ENCODE results near the gene CEP162.
"Not testable (repeated sequence)": the region's sequence is repeated elsewhere in the genome, so short reads cannot be mapped to it uniquely, and the experiment has no call there.

Gene CEP162

GRCh38 chr6:84227434-84228197 lies at the start of gene CEP162:
TSS of gene CEP162 (minus strand) at chr6:84227643. CDS start at chr6:84226393, 1,250 bp downstream.
- DNase-seq (ENCODE audit: low read depth) = peak; percentile 29

- no peak for DNase-seq (ENCODE audit: low read depth)
Observed at GRCh38 chr6:84274856-84275255, 47.4 kb upstream of the CEP162 start.

GRCh38 chr6:84273048-84273809 lies 45.8 kb upstream of the CEP162 start:
- DNase-seq (ENCODE audit: low read depth) = no peak

GRCh38 chr6:84272298-84272697 lies 44.9 kb upstream of the CEP162 start:
- DNase-seq (ENCODE audit: low read depth) = no peak

GRCh38 chr6:84271061-84271716 lies 43.7 kb upstream of the CEP162 start:
- DNase-seq (ENCODE audit: low read depth) = no peak

- DNase-seq (ENCODE audit: low read depth) = peak; percentile 20
Observed at GRCh38 chr6:84269947-84270733, 42.7 kb upstream of the CEP162 start.

GRCh38 chr6:84268781-84269180 lies 41.3 kb upstream of the CEP162 start:
- no peak for DNase-seq (ENCODE audit: low read depth)

- DNase-seq (ENCODE audit: low read depth) = no peak
Observed at GRCh38 chr6:84263557-84263956, 36.1 kb upstream of the CEP162 start.

- DNase-seq (ENCODE audit: low read depth) = no peak
Observed at GRCh38 chr6:84260926-84261325, 33.5 kb upstream of the CEP162 start.

- DNase-seq (ENCODE audit: low read depth) = no peak
Observed at GRCh38 chr6:84260196-84260595, 32.8 kb upstream of the CEP162 start.

- no peak for DNase-seq (ENCODE audit: low read depth)
Observed at GRCh38 chr6:84258866-84259265, 31.4 kb upstream of the CEP162 start.

GRCh38 chr6:84258268-84258667 lies 30.8 kb upstream of the CEP162 start:
- DNase-seq (ENCODE audit: low read depth) = no peak

- no peak for DNase-seq (ENCODE audit: low read depth)
Observed at GRCh38 chr6:84255641-84256040, 28.2 kb upstream of the CEP162 start.

GRCh38 chr6:84253380-84253779 lies 25.9 kb upstream of the CEP162 start:
- DNase-seq (ENCODE audit: low read depth) = no peak

- no peak for DNase-seq (ENCODE audit: low read depth)
Observed at GRCh38 chr6:84251891-84252539, 24.6 kb upstream of the CEP162 start.

- DNase-seq (ENCODE audit: low read depth) = no peak
Observed at GRCh38 chr6:84249724-84250123, 22.3 kb upstream of the CEP162 start.

- DNase-seq (ENCODE audit: low read depth) = not testable (repeated sequence)
Observed at GRCh38 chr6:84244416-84245081, 17.1 kb upstream of the CEP162 start.

GRCh38 chr6:84243240-84243639 lies 15.8 kb upstream of the CEP162 start:
- no peak for DNase-seq (ENCODE audit: low read depth)

GRCh38 chr6:84242265-84242664 lies 14.8 kb upstream of the CEP162 start:
- DNase-seq (ENCODE audit: low read depth) = no peak

GRCh38 chr6:84228198-84228543 lies 728 bp upstream of the CEP162 start:
- no peak for DNase-seq (ENCODE audit: low read depth)

- DNase-seq (ENCODE audit: low read depth) = no peak
Observed at GRCh38 chr6:84227044-84227433, 404 bp downstream of the CEP162 start.

Measured in CMK (cell line).